GM23338 (cell line): ENCODE measurements around the gene PLPP6. TPM values are rescaled to one million over a fixed set of nuclear protein-coding genes. Genes with fewer than 3 reads are reported as not detected.

Experiments
- ATAC-seq: fragments of 200-7000 bp; cut with Tn5 transposase; 3 replicates; pipeline ENCODE4 v1.9.1; 2020
- DNase-seq: peaks from one replicate; pipeline ENCODE4 v3.0.0-alpha.2; 2015; ENCODE audit warnings: low spot score
- H2AFZ ChIP-seq: fragments of 200-600 bp; sonication (generic); 2 replicates; pipeline ENCODE4 v1.8.0; 2016; ENCODE audit warnings: antibody characterized with exemption, mild to moderate bottlenecking, moderate library complexity
- H3F3A ChIP-seq: fragments of 200-600 bp; sonication (generic); replicated peaks from 2 replicates; pipeline ENCODE4 v1.8.0; 2017; ENCODE audit warnings: antibody characterized with exemption, mixed run types, low read depth
- H3K27ac ChIP-seq: fragments of 200-600 bp; sonication (generic); 2 replicates; pipeline ENCODE4 v1.6.1; 2016; ENCODE audit warnings: low read depth
- H3K27me3 ChIP-seq: fragments of 200-600 bp; sonication (generic); 2 replicates; pipeline ENCODE4 v1.8.0; 2016; ENCODE audit warnings: mild to moderate bottlenecking, mixed run types, moderate library complexity; ENCODE audit not compliant: insufficient read depth
- H3K36me3 ChIP-seq: fragments of 200-600 bp; sonication (generic); 2 replicates; pipeline ENCODE4 v1.8.0; 2016; ENCODE audit warnings: mild to moderate bottlenecking; ENCODE audit not compliant: insufficient read depth
- H3K4me1 ChIP-seq: fragments of 200-600 bp; sonication (generic); 2 replicates; pipeline ENCODE4 v1.8.0; 2016; ENCODE audit warnings: mild to moderate bottlenecking, moderate library complexity; ENCODE audit not compliant: insufficient read depth
- H3K4me2 ChIP-seq: fragments of 200-600 bp; sonication (generic); 2 replicates; pipeline ENCODE4 v1.7.1; 2017; ENCODE audit warnings: mixed run types
- H3K4me3 ChIP-seq: fragments of 200-600 bp; sonication (generic); 2 replicates; pipeline ENCODE4 v1.6.1; 2016; ENCODE audit warnings: mixed run types
- H3K79me2 ChIP-seq: fragments of 200-600 bp; sonication (generic); replicated peaks from 2 replicates; pipeline ENCODE4 v1.8.0; 2017; ENCODE audit warnings: mild to moderate bottlenecking; ENCODE audit not compliant: insufficient read depth
- H3K9me2 ChIP-seq: fragments of 200-600 bp; sonication (generic); 2 replicates; pipeline ENCODE4 v1.8.0; 2017; ENCODE audit not compliant: insufficient read depth
- H4K20me1 ChIP-seq: fragments of 200-600 bp; sonication (generic); replicated peaks from 2 replicates; pipeline ENCODE4 v1.8.0; 2017; ENCODE audit warnings: mild to moderate bottlenecking; ENCODE audit not compliant: insufficient read depth
- H3K27ac Mint-ChIP-seq: 2 replicates; pipeline ENCODE4 v1.8.0; 2020; ENCODE audit warnings: inconsistent platforms, mild to moderate bottlenecking, moderate library complexity, mixed read lengths
- H3K27me3 Mint-ChIP-seq: 3 replicates; pipeline ENCODE4 v1.8.0; 2022; ENCODE audit warnings: low read depth, mild to moderate bottlenecking, moderate library complexity, mixed read lengths, inconsistent platforms; ENCODE audit not compliant: insufficient read depth, poor library complexity
- H3K36me3 Mint-ChIP-seq: 3 replicates; pipeline ENCODE4 v1.8.0; 2021; ENCODE audit warnings: low read depth, mild to moderate bottlenecking, inconsistent platforms, moderate library complexity, mixed read lengths
- H3K4me1 Mint-ChIP-seq: 3 replicates; pipeline ENCODE4 v1.8.0; 2020; ENCODE audit warnings: mild to moderate bottlenecking, inconsistent platforms, mixed read lengths
- H3K4me3 Mint-ChIP-seq: 3 replicates; pipeline ENCODE4 v1.8.0; 2021; ENCODE audit warnings: moderate library complexity, mild to moderate bottlenecking, inconsistent platforms, mixed read lengths
- H3K9me3 Mint-ChIP-seq: 3 replicates; pipeline ENCODE4 v1.8.0; 2020; ENCODE audit warnings: moderate library complexity, mild to moderate bottlenecking, inconsistent platforms, mixed read lengths
- CREB1 ChIP-seq: fragments of 250-450 bp; sonication (Bioruptor Pico); IDR thresholded peaks from 2 replicates; pipeline ENCODE4 v1.5.0; 2020; ENCODE audit warnings: low read depth, mild to moderate bottlenecking, moderate library complexity
- EZH2 ChIP-seq: fragments of 200-600 bp; sonication (generic); IDR thresholded peaks from one replicate; pipeline ENCODE4 v1.8.0; 2017; ENCODE audit warnings: antibody characterized with exemption, mild to moderate bottlenecking, low read depth; ENCODE audit not compliant: unreplicated experiment
- POLR2AphosphoS5 ChIP-seq: IDR thresholded peaks from 2 replicates; pipeline ENCODE4 v1.6.1; 2016; ENCODE audit warnings: antibody characterized with exemption, low read depth
- STAT1 ChIP-seq: IDR thresholded peaks from one replicate; pipeline ENCODE4 v1.6.1; 2016; ENCODE audit warnings: antibody characterized with exemption; ENCODE audit not compliant: unreplicated experiment
- ZNF114 ChIP-seq: fragments of 250-450 bp; sonication (Bioruptor Pico); IDR thresholded peaks from 2 replicates; pipeline ENCODE4 v1.5.0; 2020; ENCODE audit warnings: mild to moderate bottlenecking, moderate library complexity
- polyA plus RNA-seq: library from polyadenylated mRNA; unstranded; fragments of >200 nt; fragmentation: Nextera tagmentation; extraction: Ambion mirVana; gene quantifications from 2 replicates; pipeline ENCODE4 v1.2.1, GENCODE V29; 2016
- total RNA-seq: library from RNA; depleted of rRNA; stranded (reverse); fragments of >200 nt; shearing (Covaris generic); gene quantifications from 2 replicates; pipeline ENCODE4 v1.2.3, GENCODE V29; 2014
- TF ChIP-seq, protein P1 (sequence below), 2 experiments: fragments of 200-600 bp in 1 of 2; sonication (generic) in 1 of 2; conservative IDR thresholded peaks; 2 replicates each; pipeline versions ENCODE4 v1.5.1 to v1.6.1; 2016 to 2017; ENCODE audit warnings: antibody characterized with exemption in 2 of 2, low read depth in 2 of 2, mild to moderate bottlenecking in 2 of 2, moderate library complexity in 1 of 2
- TF ChIP-seq, protein P2 (sequence below): IDR thresholded peaks from 2 replicates; pipeline ENCODE4 v1.6.1; 2016; ENCODE audit warnings: antibody characterized with exemption
- TF ChIP-seq, protein P3 (sequence below): IDR thresholded peaks from one replicate; pipeline ENCODE4 v1.6.1; 2018; ENCODE audit warnings: antibody characterized with exemption; ENCODE audit not compliant: unreplicated experiment

Gene PLPP6
- total and polyA plus RNA-seq, 2 experiments from 2014 or later, result 6.3 to 13.2 TPM

DNA sequence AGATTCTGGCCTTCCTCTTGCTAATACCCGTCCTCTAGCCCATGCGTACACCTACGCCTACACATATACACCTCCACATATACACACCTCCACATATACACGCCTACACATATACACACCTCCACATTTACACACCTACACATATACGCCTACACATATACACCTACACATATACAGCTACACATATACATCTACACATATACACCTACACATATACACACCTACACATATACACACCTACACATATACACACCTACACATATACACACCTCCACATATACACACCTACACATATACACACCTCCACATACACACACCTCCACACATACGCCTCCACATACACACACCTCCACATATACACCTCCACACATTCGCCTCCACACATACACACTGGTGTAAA is 51.8 kb downstream of the PLPP6 start:
- Mint-ChIP-seq H3K27me3 (no peaks in the 10 kb centered on the region), H3K36me3 (peaks cover 34% of the 10 kb centered on the region)
- H3K4me1 ChIP-seq, result no peaks in the 10 kb centered on the region

More for the DNA sequence above, 51.8 kb downstream of the PLPP6 start:
- Histone ChIP-seq H3K9me2 (no peaks in the 10 kb centered on the region), H3K36me3 (peaks cover 23% of the 10 kb centered on the region), H3K79me2 (no peaks in the 10 kb centered on the region), H3K4me3 (no peak overlapping the region), H3F3A (no peaks in the 10 kb centered on the region), H4K20me1 (no peaks in the 10 kb centered on the region), H3K27me3 (no peaks in the 10 kb centered on the region), H2AFZ (no peak overlapping the region), H3K4me2 (no peak overlapping the region), H3K27ac (no peak overlapping the region)
- Mint-ChIP-seq H3K4me3 (no peak overlapping the region), H3K4me1 (no peaks in the 10 kb centered on the region), H3K27ac (no peak overlapping the region), H3K9me3 (peaks cover 3% of the 10 kb centered on the region; the same call in 2 of the 3 replicates)
- TF ChIP-seq, protein P1, sequence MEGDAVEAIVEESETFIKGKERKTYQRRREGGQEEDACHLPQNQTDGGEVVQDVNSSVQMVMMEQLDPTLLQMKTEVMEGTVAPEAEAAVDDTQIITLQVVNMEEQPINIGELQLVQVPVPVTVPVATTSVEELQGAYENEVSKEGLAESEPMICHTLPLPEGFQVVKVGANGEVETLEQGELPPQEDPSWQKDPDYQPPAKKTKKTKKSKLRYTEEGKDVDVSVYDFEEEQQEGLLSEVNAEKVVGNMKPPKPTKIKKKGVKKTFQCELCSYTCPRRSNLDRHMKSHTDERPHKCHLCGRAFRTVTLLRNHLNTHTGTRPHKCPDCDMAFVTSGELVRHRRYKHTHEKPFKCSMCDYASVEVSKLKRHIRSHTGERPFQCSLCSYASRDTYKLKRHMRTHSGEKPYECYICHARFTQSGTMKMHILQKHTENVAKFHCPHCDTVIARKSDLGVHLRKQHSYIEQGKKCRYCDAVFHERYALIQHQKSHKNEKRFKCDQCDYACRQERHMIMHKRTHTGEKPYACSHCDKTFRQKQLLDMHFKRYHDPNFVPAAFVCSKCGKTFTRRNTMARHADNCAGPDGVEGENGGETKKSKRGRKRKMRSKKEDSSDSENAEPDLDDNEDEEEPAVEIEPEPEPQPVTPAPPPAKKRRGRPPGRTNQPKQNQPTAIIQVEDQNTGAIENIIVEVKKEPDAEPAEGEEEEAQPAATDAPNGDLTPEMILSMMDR (conservative IDR thresholded peaks at IDR 0.05; ENCODE audit: low read depth in 2 of 2), result no peak
- TF ChIP-seq CREB1 (CRISPR knock-in tag), result no peak
- no peak for TF ChIP-seq EZH2
- TF ChIP-seq STAT1, result no peak
- TF ChIP-seq POLR2AphosphoS5, result no peak
- TF ChIP-seq, protein P2, sequence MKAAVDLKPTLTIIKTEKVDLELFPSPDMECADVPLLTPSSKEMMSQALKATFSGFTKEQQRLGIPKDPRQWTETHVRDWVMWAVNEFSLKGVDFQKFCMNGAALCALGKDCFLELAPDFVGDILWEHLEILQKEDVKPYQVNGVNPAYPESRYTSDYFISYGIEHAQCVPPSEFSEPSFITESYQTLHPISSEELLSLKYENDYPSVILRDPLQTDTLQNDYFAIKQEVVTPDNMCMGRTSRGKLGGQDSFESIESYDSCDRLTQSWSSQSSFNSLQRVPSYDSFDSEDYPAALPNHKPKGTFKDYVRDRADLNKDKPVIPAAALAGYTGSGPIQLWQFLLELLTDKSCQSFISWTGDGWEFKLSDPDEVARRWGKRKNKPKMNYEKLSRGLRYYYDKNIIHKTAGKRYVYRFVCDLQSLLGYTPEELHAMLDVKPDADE, result no peak
- TF ChIP-seq, protein P3, sequence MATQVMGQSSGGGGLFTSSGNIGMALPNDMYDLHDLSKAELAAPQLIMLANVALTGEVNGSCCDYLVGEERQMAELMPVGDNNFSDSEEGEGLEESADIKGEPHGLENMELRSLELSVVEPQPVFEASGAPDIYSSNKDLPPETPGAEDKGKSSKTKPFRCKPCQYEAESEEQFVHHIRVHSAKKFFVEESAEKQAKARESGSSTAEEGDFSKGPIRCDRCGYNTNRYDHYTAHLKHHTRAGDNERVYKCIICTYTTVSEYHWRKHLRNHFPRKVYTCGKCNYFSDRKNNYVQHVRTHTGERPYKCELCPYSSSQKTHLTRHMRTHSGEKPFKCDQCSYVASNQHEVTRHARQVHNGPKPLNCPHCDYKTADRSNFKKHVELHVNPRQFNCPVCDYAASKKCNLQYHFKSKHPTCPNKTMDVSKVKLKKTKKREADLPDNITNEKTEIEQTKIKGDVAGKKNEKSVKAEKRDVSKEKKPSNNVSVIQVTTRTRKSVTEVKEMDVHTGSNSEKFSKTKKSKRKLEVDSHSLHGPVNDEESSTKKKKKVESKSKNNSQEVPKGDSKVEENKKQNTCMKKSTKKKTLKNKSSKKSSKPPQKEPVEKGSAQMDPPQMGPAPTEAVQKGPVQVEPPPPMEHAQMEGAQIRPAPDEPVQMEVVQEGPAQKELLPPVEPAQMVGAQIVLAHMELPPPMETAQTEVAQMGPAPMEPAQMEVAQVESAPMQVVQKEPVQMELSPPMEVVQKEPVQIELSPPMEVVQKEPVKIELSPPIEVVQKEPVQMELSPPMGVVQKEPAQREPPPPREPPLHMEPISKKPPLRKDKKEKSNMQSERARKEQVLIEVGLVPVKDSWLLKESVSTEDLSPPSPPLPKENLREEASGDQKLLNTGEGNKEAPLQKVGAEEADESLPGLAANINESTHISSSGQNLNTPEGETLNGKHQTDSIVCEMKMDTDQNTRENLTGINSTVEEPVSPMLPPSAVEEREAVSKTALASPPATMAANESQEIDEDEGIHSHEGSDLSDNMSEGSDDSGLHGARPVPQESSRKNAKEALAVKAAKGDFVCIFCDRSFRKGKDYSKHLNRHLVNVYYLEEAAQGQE, result no peak
- TF ChIP-seq ZNF114 (CRISPR knock-in tag), result no peak
- ATAC-seq (no peak), DNase-seq (no peak)
